KOPT-K1 (cell line): Measurements from ENCODE around the gene EVPLL.
"Not testable (repeated sequence)": the region's sequence is repeated elsewhere in the genome, so short reads cannot be mapped to it uniquely, and the experiment has no call there.

Experiments used
- H3K27ac ChIP-seq: fragments of 200-600 bp; sonication (generic); 2 replicates; pipeline ENCODE4 v1.5.1; 2016; ENCODE audit warnings: antibody characterized with exemption, mild to moderate bottlenecking, low read depth, low read length; ENCODE audit not compliant: poor library complexity, severe bottlenecking
- H3K36me3 ChIP-seq: fragments of 200-600 bp; sonication (generic); 2 replicates; pipeline ENCODE4 v1.5.1; 2017; ENCODE audit warnings: antibody characterized with exemption, mild to moderate bottlenecking, low read length, moderate library complexity; ENCODE audit not compliant: insufficient read depth
- H3K9me3 ChIP-seq: fragments of 200-600 bp; sonication (generic); 2 replicates; pipeline ENCODE4 v1.5.1; 2017; ENCODE audit warnings: antibody characterized with exemption, low read length, mild to moderate bottlenecking; ENCODE audit not compliant: insufficient read depth, poor library complexity, severe bottlenecking

EVPLL gene

GRCh38 chr17:18388266-18388665, 10.7 kb downstream of the EVPLL start:
- H3K9me3 ChIP-seq, H3K36me3 ChIP-seq, H3K27ac ChIP-seq: not testable (repeated sequence)

- H3K27ac ChIP-seq, H3K36me3 ChIP-seq, H3K9me3 ChIP-seq: not testable (repeated sequence)
Measured at GRCh38 chr17:18388728-18389127, 11.2 kb downstream of the EVPLL start.

GRCh38 chr17:18401872-18402590, 24.5 kb downstream of the EVPLL start:
- not testable (repeated sequence) for H3K27ac ChIP-seq, H3K9me3 ChIP-seq, H3K36me3 ChIP-seq

GRCh38 chr17:18403166-18403565, 25.6 kb downstream of the EVPLL start:
- H3K9me3 ChIP-seq, H3K36me3 ChIP-seq, H3K27ac ChIP-seq: not testable (repeated sequence)

- not testable (repeated sequence) for H3K27ac ChIP-seq, H3K36me3 ChIP-seq, H3K9me3 ChIP-seq
Measured at GRCh38 chr17:18403604-18404003, 26.0 kb downstream of the EVPLL start.

GRCh38 chr17:18408906-18409305, 31.3 kb downstream of the EVPLL start:
- not testable (repeated sequence) for H3K27ac ChIP-seq, H3K9me3 ChIP-seq, H3K36me3 ChIP-seq

- H3K27ac ChIP-seq, H3K9me3 ChIP-seq, H3K36me3 ChIP-seq: not testable (repeated sequence)
Measured at GRCh38 chr17:18409321-18409720, 31.7 kb downstream of the EVPLL start.

- H3K9me3 ChIP-seq, H3K36me3 ChIP-seq: not testable (repeated sequence)
- H3K27ac ChIP-seq, result peak overlapping the region; percentile 97
Measured at GRCh38 chr17:18410736-18411135, 33.2 kb downstream of the EVPLL start.

- peak overlapping the region; percentile 97 for H3K27ac ChIP-seq
- H3K36me3 ChIP-seq, result not testable (repeated sequence)
Measured at GRCh38 chr17:18411377-18411864, 33.8 kb downstream of the EVPLL start.

GRCh38 chr17:18412001-18412538, 34.5 kb downstream of the EVPLL start:
- not testable (repeated sequence) for H3K36me3 ChIP-seq, H3K9me3 ChIP-seq
- H3K27ac ChIP-seq, result peak overlapping the region; percentile 97

More at GRCh38 chr17:18411377-18411864, 33.8 kb downstream of the EVPLL start:
- not testable (repeated sequence) for H3K9me3 ChIP-seq

GRCh38 chr17:18421521-18421920, 43.9 kb downstream of the EVPLL start:
- not testable (repeated sequence) for H3K27ac ChIP-seq, H3K9me3 ChIP-seq, H3K36me3 ChIP-seq

- H3K9me3 ChIP-seq, H3K27ac ChIP-seq, H3K36me3 ChIP-seq: not testable (repeated sequence)
Measured at GRCh38 chr17:18422464-18422863, 44.9 kb downstream of the EVPLL start.

- not testable (repeated sequence) for H3K27ac ChIP-seq, H3K9me3 ChIP-seq, H3K36me3 ChIP-seq
Measured at GRCh38 chr17:18423015-18423414, 45.4 kb downstream of the EVPLL start.

- H3K36me3 ChIP-seq, H3K9me3 ChIP-seq, H3K27ac ChIP-seq: not testable (repeated sequence)
Measured at GRCh38 chr17:18425593-18425992, 48.0 kb downstream of the EVPLL start.

- not testable (repeated sequence) for H3K36me3 ChIP-seq, H3K9me3 ChIP-seq, H3K27ac ChIP-seq
Measured at GRCh38 chr17:18426639-18427038, 49.1 kb downstream of the EVPLL start.

GRCh38 chr17:18432206-18432605, 54.6 kb downstream of the EVPLL start:
- H3K36me3 ChIP-seq, H3K9me3 ChIP-seq, H3K27ac ChIP-seq: not testable (repeated sequence)
